GM23248 (cell line): Measurements from ENCODE around the gene SLC5A3. TPM values are rescaled to one million over a fixed set of nuclear protein-coding genes. Genes with fewer than 3 reads are reported as not detected.

Experiments
- DNase-seq: peaks from one replicate; pipeline ENCODE4 v3.0.0-alpha.2; 2015
- H2AFZ ChIP-seq: fragments of 200-600 bp; sonication (generic); 2 replicates; pipeline ENCODE4 v1.6.1; 2016; ENCODE audit warnings: antibody characterized with exemption
- H3F3A ChIP-seq: fragments of 200-600 bp; sonication (generic); 2 replicates; pipeline ENCODE4 v1.6.1; 2016; ENCODE audit warnings: mild to moderate bottlenecking, antibody characterized with exemption, mixed run types; ENCODE audit not compliant: insufficient read depth
- H3K27ac ChIP-seq: fragments of 200-600 bp; sonication (generic); 2 replicates; pipeline ENCODE4 v1.5.1; 2016; ENCODE audit warnings: mild to moderate bottlenecking
- H3K27me3 ChIP-seq: fragments of 200-600 bp; sonication (generic); replicated peaks from 2 replicates; pipeline ENCODE4 v1.6.1; 2016; ENCODE audit warnings: mild to moderate bottlenecking; ENCODE audit not compliant: insufficient read depth
- H3K36me3 ChIP-seq: fragments of 200-600 bp; sonication (generic); 2 replicates; pipeline ENCODE4 v1.6.1; 2016; ENCODE audit warnings: low read depth, mild to moderate bottlenecking
- H3K4me1 ChIP-seq: fragments of 200-600 bp; sonication (generic); 2 replicates; pipeline ENCODE4 v1.6.1; 2016; ENCODE audit warnings: mild to moderate bottlenecking; ENCODE audit not compliant: insufficient read depth
- H3K4me2 ChIP-seq: fragments of 200-600 bp; sonication (generic); one replicate; pipeline ENCODE4 v1.6.1; 2016; ENCODE audit warnings: mild to moderate bottlenecking; ENCODE audit not compliant: unreplicated experiment
- H3K4me3 ChIP-seq: fragments of 200-600 bp; sonication (generic); 2 replicates; pipeline ENCODE4 v1.5.1; 2016; ENCODE audit warnings: mild to moderate bottlenecking
- H3K79me2 ChIP-seq: fragments of 200-600 bp; sonication (generic); 2 replicates; pipeline ENCODE4 v1.6.1; 2016; ENCODE audit warnings: mild to moderate bottlenecking; ENCODE audit not compliant: insufficient read depth
- H3K9ac ChIP-seq: fragments of 200-600 bp; sonication (generic); 2 replicates; pipeline ENCODE4 v1.6.1; 2016; ENCODE audit warnings: mild to moderate bottlenecking
- H3K9me2 ChIP-seq: fragments of 200-600 bp; sonication (generic); 2 replicates; pipeline ENCODE4 v1.6.1; 2016; ENCODE audit warnings: mixed run types, mild to moderate bottlenecking, moderate library complexity; ENCODE audit not compliant: insufficient read depth
- H3K9me3 ChIP-seq: fragments of 200-600 bp; sonication (generic); one replicate; pipeline ENCODE4 v1.6.1; 2017; ENCODE audit warnings: low read depth
- H4K20me1 ChIP-seq: fragments of 200-600 bp; sonication (generic); 2 replicates; pipeline ENCODE4 v1.6.0; 2016; ENCODE audit not compliant: insufficient read depth
- EZH2 ChIP-seq: fragments of 200-600 bp; sonication (generic); IDR thresholded peaks from 2 replicates; pipeline ENCODE4 v1.6.1; 2018; ENCODE audit warnings: antibody characterized with exemption, mild to moderate bottlenecking; ENCODE audit not compliant: insufficient read depth, poor library complexity, severe bottlenecking
- EZH2phosphoT487 ChIP-seq: fragments of 200-600 bp; sonication (generic); IDR thresholded peaks from 2 replicates; pipeline ENCODE4 v1.6.1; 2018; ENCODE audit warnings: antibody characterized with exemption, moderate library complexity, mild to moderate bottlenecking, low read depth; ENCODE audit not compliant: insufficient read depth
- WGBS, 2 experiments: methylation state at CpG; one replicate each; pipeline ENCODE4 v1.1.6; 2015 to 2017; ENCODE audit warnings: low lambda C conversion rate in 2 of 2, low coverage in 1 of 2; ENCODE audit errors: missing lambda C conversion rate in 2 of 2; 5-methylcytosine and 5-hydroxymethylcytosine counted together
- in situ Hi-C: fragments of 300-500 bp; cut with MboI; formaldehyde crosslinking; loops from 2 replicates; pipeline ENCODE4 v1.15.0; 2020
- polyA plus RNA-seq: library from polyadenylated mRNA; unstranded; fragments of >200 nt; fragmentation: Nextera tagmentation; extraction: Ambion mirVana; gene quantifications from 2 replicates; pipeline ENCODE4 v1.2.1, GENCODE V29; 2016
- total RNA-seq: library from RNA; depleted of rRNA; stranded (reverse); fragments of >200 nt; shearing (Covaris generic); gene quantifications from 2 replicates; pipeline ENCODE4 v1.2.3, GENCODE V29; 2014

Gene SLC5A3
- total and polyA plus RNA-seq, 2 experiments from 2014 or later: 3.0 to 10.8 TPM

DNA sequence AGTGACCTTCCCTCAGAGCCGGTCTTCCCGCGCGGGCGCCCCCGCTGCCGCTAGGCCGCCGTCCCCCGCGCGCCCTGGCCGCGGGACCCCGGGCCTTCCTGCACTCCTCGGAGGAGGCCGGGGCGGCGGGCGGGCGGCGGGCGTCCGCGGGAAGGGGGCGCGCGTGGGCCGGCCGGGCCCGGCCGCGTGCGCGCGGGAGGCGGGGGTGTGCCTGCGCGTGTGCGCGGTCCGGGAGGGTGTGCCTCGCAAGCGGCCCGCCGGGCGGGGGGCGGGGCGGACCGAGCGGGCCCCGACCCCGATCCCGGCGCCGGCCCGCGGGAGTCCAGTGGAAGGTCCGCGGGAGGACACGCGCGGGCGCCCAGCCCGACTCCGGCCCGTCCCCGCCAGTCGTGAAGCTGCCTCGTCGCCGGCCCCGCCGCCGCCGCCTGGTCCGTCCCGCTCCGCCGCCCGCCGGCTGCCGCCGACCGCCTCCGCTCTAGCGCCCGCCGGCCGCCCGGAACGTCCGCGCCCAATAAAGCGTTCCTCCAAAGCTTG is 438 bp downstream of the SLC5A3 start:
- 0 to 2% methylated on average over 25 to 30 of the region's 95 CpGs for WGBS, 2 experiments

DNA sequence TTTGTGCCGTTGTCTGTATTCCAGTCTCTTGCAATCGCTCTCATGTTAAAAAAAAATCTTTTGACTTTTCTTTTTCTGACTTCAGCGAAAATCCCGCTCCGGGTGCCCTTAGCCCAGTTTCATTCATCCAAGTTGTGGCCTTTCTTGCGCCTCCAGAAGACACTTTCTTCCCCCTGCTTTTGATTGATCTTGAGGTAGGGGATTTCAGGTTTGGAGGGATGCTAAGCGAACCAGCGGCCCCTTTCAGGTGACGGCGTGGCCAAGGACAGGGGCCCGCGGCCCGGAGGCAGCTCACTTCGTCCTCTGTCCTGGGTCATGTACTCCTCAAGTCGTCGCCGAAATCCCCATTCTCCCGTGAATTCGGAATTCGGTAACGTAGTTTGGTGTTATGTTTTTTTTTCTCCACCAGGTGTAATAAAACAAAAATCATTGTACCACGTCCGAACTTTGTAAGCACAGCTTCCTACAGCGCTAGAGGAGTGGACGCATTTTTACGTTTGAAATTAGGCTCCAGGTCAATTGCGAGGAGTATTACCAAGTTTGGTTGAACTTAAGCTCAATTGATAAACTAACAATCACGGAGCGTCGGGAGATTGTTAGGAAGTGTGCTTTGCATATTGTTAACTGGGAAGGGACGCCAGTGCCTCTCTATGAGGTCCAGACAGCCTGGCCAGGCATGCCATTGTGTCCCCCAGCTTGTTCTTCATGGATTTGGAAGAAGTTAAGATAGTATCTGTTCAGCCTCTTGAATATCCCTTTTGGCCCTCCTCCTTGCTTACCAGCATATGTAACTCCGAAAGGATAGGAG is 1.1 kb downstream of the SLC5A3 start:
- Histone ChIP-seq H3K79me2 (peaks cover 54% of the 10 kb centered on the region), H3F3A (peaks cover 10% of the 10 kb centered on the region; the same call in 1 of the 2 replicates), H3K4me2 (peak overlapping the region; percentile 90), H4K20me1 (0 out of 2 replicates have a peak, but pooled peaks cover 4% of the 10 kb centered on the region), H3K9me2 (no peaks in the 10 kb centered on the region), H3K27ac (peak overlapping the region; percentile 25), H3K4me3 (peak overlapping the region; percentile 77), H3K36me3 (no peaks in the 10 kb centered on the region), H3K9me3 (no peaks in the 10 kb centered on the region), H3K4me1 (peaks cover 24% of the 10 kb centered on the region), H3K9ac (peak overlapping the region; percentile 80), H3K27me3 (no peaks in the 10 kb centered on the region), H2AFZ (peak overlapping the region; percentile 83)
- peak; percentile 52 for DNase-seq
- WGBS, 2 experiments: 1 to 2% methylated on average over 32 of the region's 32 CpGs
- TF ChIP-seq EZH2phosphoT487 (no peak), EZH2 (no peak)
- in situ Hi-C loops: no loop called here

More for the DNA sequence above, 438 bp downstream of the SLC5A3 start:
- peak overlapping the region; percentile 90 for H3K4me2 ChIP-seq
- H3K9ac ChIP-seq: peak overlapping the region; percentile 80
- peak overlapping the region; percentile 44 for H3K27ac ChIP-seq
- H3K79me2 ChIP-seq: peaks cover 48% of the 10 kb centered on the region
- peak; percentile 68 for DNase-seq
- peaks cover 10% of the 10 kb centered on the region; the same call in 1 of the 2 replicates for H3F3A ChIP-seq
- in situ Hi-C loops: no loop called here
- 0 out of 2 replicates have a peak, but pooled peaks cover 4% of the 10 kb centered on the region for H4K20me1 ChIP-seq
- TF ChIP-seq EZH2 (no peak), EZH2phosphoT487 (no peak)
- no peaks in the 10 kb centered on the region for H3K9me3 ChIP-seq
- peak overlapping the region; percentile 77 for H3K4me3 ChIP-seq
- peak overlapping the region; percentile 83 for H2AFZ ChIP-seq
- H3K27me3 ChIP-seq: no peaks in the 10 kb centered on the region
- H3K4me1 ChIP-seq: peaks cover 24% of the 10 kb centered on the region
- no peaks in the 10 kb centered on the region for H3K9me2 ChIP-seq
- H3K36me3 ChIP-seq: no peaks in the 10 kb centered on the region

DNA sequence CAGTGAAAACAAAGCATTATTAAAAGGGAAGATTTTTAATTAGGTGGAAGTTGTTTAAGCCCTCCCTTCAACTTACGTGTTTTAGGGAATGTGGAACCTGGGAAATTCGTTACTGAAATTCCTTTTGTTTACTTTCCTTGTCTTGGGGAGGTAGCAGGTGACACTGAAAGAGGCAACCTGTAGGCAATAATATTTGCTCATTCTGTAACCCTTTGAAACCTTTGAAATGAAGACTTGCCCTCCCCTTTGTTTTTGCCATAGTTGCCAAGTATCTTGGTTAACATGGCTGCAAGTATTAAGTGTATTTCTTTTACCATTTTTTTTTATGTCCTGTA is 1.7 kb downstream of the SLC5A3 start:
- Histone ChIP-seq H3F3A (peaks cover 10% of the 10 kb centered on the region; the same call in 1 of the 2 replicates), H3K36me3 (no peaks in the 10 kb centered on the region), H3K9me2 (no peaks in the 10 kb centered on the region), H3K27ac (no peak overlapping the region), H2AFZ (peak overlapping the region; percentile 83), H3K27me3 (no peaks in the 10 kb centered on the region), H3K79me2 (peaks cover 59% of the 10 kb centered on the region), H3K4me1 (peaks cover 27% of the 10 kb centered on the region), H3K9ac (peak overlapping the region; percentile 80), H3K9me3 (no peaks in the 10 kb centered on the region), H4K20me1 (0 out of 2 replicates have a peak, but pooled peaks cover 4% of the 10 kb centered on the region), H3K4me2 (peak overlapping the region; percentile 90), H3K4me3 (peak overlapping the region; percentile 77)
- in situ Hi-C loops: no loop called here
- WGBS, 2 experiments: 34 to 35% methylated on average over 2 of the region's 2 CpGs
- TF ChIP-seq EZH2 (no peak), EZH2phosphoT487 (no peak)
- DNase-seq: no peak

DNA sequence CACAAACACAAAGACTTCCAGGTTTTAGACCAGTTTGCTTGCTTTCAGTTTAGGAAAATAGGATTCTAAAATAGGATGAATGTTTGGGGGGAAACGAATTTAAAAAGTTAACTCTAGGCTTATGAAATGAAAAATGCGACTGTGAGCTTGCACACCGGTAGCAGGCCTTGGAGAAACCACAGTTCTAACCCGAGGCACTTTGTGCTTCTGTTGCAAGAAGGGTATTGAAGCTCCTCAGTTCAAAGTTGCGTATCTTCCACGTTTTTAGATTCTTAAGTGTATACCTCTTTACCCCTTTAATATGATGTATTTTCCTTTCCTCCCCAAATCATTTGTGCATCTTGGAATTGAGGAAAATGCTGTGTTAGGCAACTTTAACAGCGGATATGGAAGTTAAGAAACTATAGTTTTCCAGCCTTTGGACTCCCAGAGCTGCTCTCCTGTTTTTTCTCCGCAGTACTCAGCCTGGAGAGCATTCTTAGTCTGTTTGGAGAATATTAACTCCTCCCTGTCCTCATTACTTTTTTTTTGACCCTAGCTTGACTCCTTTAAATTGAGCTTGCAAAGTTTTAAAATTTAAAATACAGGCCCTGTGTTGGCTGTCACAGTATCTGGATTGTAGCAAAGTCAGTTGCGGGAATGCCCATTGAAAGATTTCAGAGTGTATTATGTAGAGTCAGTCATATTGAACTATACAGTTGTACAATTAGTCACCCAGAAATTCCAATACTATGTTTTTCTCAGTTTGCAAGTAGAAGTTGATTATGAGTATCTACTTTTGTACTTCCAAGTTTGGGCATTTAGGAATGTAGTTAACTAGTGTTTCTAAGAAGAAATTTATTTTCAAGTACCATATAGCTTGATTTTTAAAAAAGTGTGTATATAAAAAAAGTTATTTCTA is 2.6 kb downstream of the SLC5A3 start:
- DNase-seq: peak; percentile 49
- Histone ChIP-seq H3K9me3 (no peaks in the 10 kb centered on the region), H3K9me2 (no peaks in the 10 kb centered on the region), H4K20me1 (0 out of 2 replicates have a peak, but pooled peaks cover 4% of the 10 kb centered on the region), H3K4me2 (peak overlapping the region; percentile 90), H3K4me1 (peaks cover 36% of the 10 kb centered on the region), H3K79me2 (peaks cover 68% of the 10 kb centered on the region), H3K27ac (peak overlapping the region; percentile 23), H3K27me3 (no peaks in the 10 kb centered on the region), H3K9ac (peak overlapping the region; percentile 80), H3K4me3 (peak overlapping the region; percentile 77), H3K36me3 (0 out of 2 replicates have a peak, but pooled peaks cover under 1% of the 10 kb centered on the region), H2AFZ (peak overlapping the region; percentile 34), H3F3A (peaks cover 15% of the 10 kb centered on the region; the same call in 1 of the 2 replicates)
- TF ChIP-seq EZH2phosphoT487 (no peak), EZH2 (no peak)
- WGBS, 2 experiments: 23 to 24% methylated on average over 9 of the region's 9 CpGs
- in situ Hi-C loops: no loop called here
